Measurements from ENCODE around the gene FGD6. TPM values are rescaled to one million over a fixed set of nuclear protein-coding genes. Genes with fewer than 3 reads are reported as not detected.

Gene FGD6
- total RNA-seq, 2 experiments from 2014 or later, result 5.6 to 7.8 TPM

GRCh38 chr12:95134085-95134484 lies 83.2 kb downstream of the FGD6 start:
- ChIA-PET CTCF (ENCODE audit: unreplicated experiment) (no interaction called here), POLR2A (interaction anchor here (0.5 to 1.3 kb wide), 3 partner anchors 14 to 281 kb away, joined by 3 to 6 read pairs (median 3); no protein-coding TSS in a partner anchor)
- Histone ChIP-seq H3K36me3 (ENCODE audit: insufficient read depth, low read length) (peaks cover 25% of the 10 kb centered on the region), H3K4me3 (ENCODE audit: low read depth, low read length, poor library complexity, severe bottlenecking) (no peak overlapping the region), H3K9me2 (ENCODE audit: insufficient read depth, low read length) (no peaks in the 10 kb centered on the region), H3K79me2 (ENCODE audit: insufficient read depth, low read depth, low read length) (no peaks in the 10 kb centered on the region), H3K4me1 (ENCODE audit: insufficient read depth, low read length, poor library complexity, severe bottlenecking) (no peaks in the 10 kb centered on the region), H3K27ac (ENCODE audit: low read depth, low read length, poor library complexity, severe bottlenecking) (no peak overlapping the region), H4K20me1 (ENCODE audit: insufficient read depth, low read length) (no peaks in the 10 kb centered on the region), H3K4me2 (ENCODE audit: low read length) (no peak overlapping the region), H3K9me3 (ENCODE audit: low read length) (no peaks in the 10 kb centered on the region), H2AFZ (ENCODE audit: low read length) (no peak overlapping the region)
- TF ChIP-seq CTCF (conservative IDR thresholded peaks at IDR 0.05; ENCODE audit: low read length), result no peak
- TF ChIP-seq EZH2phosphoT487 (IDR thresholded peaks at IDR 0.05; ENCODE audit: borderline replicate concordance, low read depth, low read length), result no peak
- no TSS peak for BruUV-seq (replicated peaks)
- no peak for DNase-seq (ENCODE audit: low spot score)
- intact Hi-C loops (cut with micrococcal nuclease; ENCODE audit: unreplicated experiment), result no loop called here

- intact Hi-C loops (cut with micrococcal nuclease; ENCODE audit: unreplicated experiment), result no loop called here
- Histone ChIP-seq H3K79me2 (ENCODE audit: insufficient read depth, low read depth, low read length) (no peaks in the 10 kb centered on the region), H3K4me2 (ENCODE audit: low read length) (no peak overlapping the region), H3K4me1 (ENCODE audit: insufficient read depth, low read length, poor library complexity, severe bottlenecking) (no peaks in the 10 kb centered on the region), H2AFZ (ENCODE audit: low read length) (no peak overlapping the region), H3K9me2 (ENCODE audit: insufficient read depth, low read length) (no peaks in the 10 kb centered on the region), H3K36me3 (ENCODE audit: insufficient read depth, low read length) (peaks cover 21% of the 10 kb centered on the region), H4K20me1 (ENCODE audit: insufficient read depth, low read length) (no peaks in the 10 kb centered on the region), H3K9me3 (ENCODE audit: low read length) (no peaks in the 10 kb centered on the region), H3K4me3 (ENCODE audit: low read depth, low read length, poor library complexity, severe bottlenecking) (no peak overlapping the region), H3K27ac (ENCODE audit: low read depth, low read length, poor library complexity, severe bottlenecking) (no peak overlapping the region)
- ChIA-PET POLR2A (interaction anchor here (0.6 to 1.6 kb wide), 3 partner anchors 26 to 85 kb away, joined by 4 to 9 read pairs (median 4); no protein-coding TSS in a partner anchor), CTCF (ENCODE audit: unreplicated experiment) (no interaction called here)
- no TSS peak for BruUV-seq (replicated peaks)
- no peak for TF ChIP-seq EZH2phosphoT487 (IDR thresholded peaks at IDR 0.05; ENCODE audit: borderline replicate concordance, low read depth, low read length)
- TF ChIP-seq CTCF (conservative IDR thresholded peaks at IDR 0.05; ENCODE audit: low read length), result no peak
- no peak for DNase-seq (ENCODE audit: low spot score)
Measured at GRCh38 chr12:95131589-95132340, 85.5 kb downstream of the FGD6 start.

GRCh38 chr12:95130096-95130495 lies 87.2 kb downstream of the FGD6 start:
- no peak overlapping the region for H3K4me3 ChIP-seq (ENCODE audit: low read depth, low read length, poor library complexity, severe bottlenecking)
- no peaks in the 10 kb centered on the region for H3K4me1 ChIP-seq (ENCODE audit: insufficient read depth, low read length, poor library complexity, severe bottlenecking)
- H3K36me3 ChIP-seq (ENCODE audit: insufficient read depth, low read length), result peaks cover 17% of the 10 kb centered on the region
- no peak overlapping the region for H3K4me2 ChIP-seq (ENCODE audit: low read length)
- intact Hi-C loops (cut with micrococcal nuclease; ENCODE audit: unreplicated experiment), result no loop called here
- TF ChIP-seq EZH2phosphoT487 (IDR thresholded peaks at IDR 0.05; ENCODE audit: borderline replicate concordance, low read depth, low read length), result no peak
- no peak for TF ChIP-seq CTCF (conservative IDR thresholded peaks at IDR 0.05; ENCODE audit: low read length)
- no peaks in the 10 kb centered on the region for H3K79me2 ChIP-seq (ENCODE audit: insufficient read depth, low read depth, low read length)
- DNase-seq (ENCODE audit: low spot score), result no peak
- no peak overlapping the region for H3K27ac ChIP-seq (ENCODE audit: low read depth, low read length, poor library complexity, severe bottlenecking)
- H3K9me3 ChIP-seq (ENCODE audit: low read length), result no peaks in the 10 kb centered on the region
- H3K9me2 ChIP-seq (ENCODE audit: insufficient read depth, low read length), result no peaks in the 10 kb centered on the region
- BruUV-seq (replicated peaks), result no TSS peak
- no peaks in the 10 kb centered on the region for H4K20me1 ChIP-seq (ENCODE audit: insufficient read depth, low read length)
- CTCF ChIA-PET (ENCODE audit: unreplicated experiment), result no interaction called here
- no peak overlapping the region for H2AFZ ChIP-seq (ENCODE audit: low read length)
- POLR2A ChIA-PET, result interaction anchor here (0.7 to 1.0 kb wide), 2 partner anchors 8 to 141 kb away, joined by 3 read pairs; no protein-coding TSS in a partner anchor
